A673 (cell line): ENCODE results near the gene HMOX1. TPM values are rescaled to one million over a fixed set of nuclear protein-coding genes. Genes with fewer than 3 reads are reported as not detected.
A peak's percentile ranks its signal among the peaks of the same experiment; 100 is the strongest.
"Not testable (repeated sequence)": the region's sequence is repeated elsewhere in the genome, so short reads cannot be mapped to it uniquely, and the experiment has no call there.

Experiments
- BruUV-seq: library from RNA; stranded (reverse); fragments of 400-500 nt; replicated peaks from 2 replicates; lab custom pipeline; 2021; lab: Mats Ljungman, UMichigan
- CTCF ChIA-PET: fragments of 300-600 bp; sonication (Branson Sonifier 250); formaldehyde crosslinking; loops from one replicate; lab custom pipeline; 2022; ENCODE audit warnings: antibody characterized with exemption; lab: Charles Lee
- POLR2A ChIA-PET: fragments of 300-600 bp; sonication (Branson Sonifier 250); formaldehyde crosslinking; loops from one replicate; lab custom pipeline; 2022; ENCODE audit warnings: antibody characterized with exemption; ENCODE audit not compliant: low non-redundant PET; lab: Charles Lee
- DNase-seq: peaks from one replicate; pipeline ENCODE4 v3.0.0-alpha.2; 2015; ENCODE audit warnings: low spot score
- H3K27ac ChIP-seq: fragments of 200-600 bp; sonication (generic); 2 replicates; pipeline ENCODE4 v1.5.1; 2016; ENCODE audit warnings: mixed run types, low read depth, mild to moderate bottlenecking, mixed read lengths, antibody characterized with exemption, low read length; ENCODE audit not compliant: poor library complexity, severe bottlenecking
- H3K27me3 ChIP-seq: fragments of 200-600 bp; sonication (generic); replicated peaks from 2 replicates; pipeline ENCODE4 v1.6.1; 2017; ENCODE audit warnings: mixed run types, low read depth, mild to moderate bottlenecking, mixed read lengths, antibody characterized with exemption, low read length; ENCODE audit not compliant: insufficient read depth, poor library complexity
- H3K36me3 ChIP-seq: fragments of 200-600 bp; sonication (generic); 2 replicates; pipeline ENCODE4 v1.6.1; 2016; ENCODE audit warnings: mixed run types, mild to moderate bottlenecking, mixed read lengths, antibody characterized with exemption, low read length; ENCODE audit not compliant: insufficient read depth, poor library complexity, severe bottlenecking
- H3K4me1 ChIP-seq: fragments of 200-600 bp; sonication (generic); 2 replicates; pipeline ENCODE4 v1.6.1; 2017; ENCODE audit warnings: mixed run types, mild to moderate bottlenecking, mixed read lengths, antibody characterized with exemption, low read length; ENCODE audit not compliant: insufficient read depth, poor library complexity, severe bottlenecking
- H3K4me3 ChIP-seq: fragments of 200-600 bp; sonication (generic); 2 replicates; pipeline ENCODE4 v1.5.1; 2016; ENCODE audit warnings: low read depth, mixed run types, mild to moderate bottlenecking, mixed read lengths, low read length; ENCODE audit not compliant: poor library complexity, severe bottlenecking
- H3K9me3 ChIP-seq: fragments of 200-600 bp; sonication (generic); 2 replicates; pipeline ENCODE4 v1.6.1; 2016; ENCODE audit warnings: mixed run types, low read depth, mild to moderate bottlenecking, mixed read lengths, antibody characterized with exemption, low read length; ENCODE audit not compliant: poor library complexity, severe bottlenecking
- CTCF ChIP-seq: fragments of 300-800, 200-600 bp; sonication (generic); conservative IDR thresholded peaks from 2 replicates; pipeline ENCODE4 v1.5.1; 2017; ENCODE audit warnings: low read depth, mild to moderate bottlenecking, antibody characterized with exemption, low read length, moderate library complexity, mixed read lengths
- EZH2 ChIP-seq: fragments of 200-600 bp; sonication (generic); IDR thresholded peaks from 2 replicates; pipeline ENCODE4 v1.6.1; 2017; ENCODE audit warnings: borderline replicate concordance, low read depth, mild to moderate bottlenecking, mixed read lengths, antibody characterized with exemption, low read length; ENCODE audit not compliant: poor library complexity, severe bottlenecking
- intact Hi-C: fragments of 100-400 bp; cut with micrococcal nuclease; formaldehyde crosslinking; loops from one replicate; pipeline ENCODE4 v1.10.0; 2022; ENCODE audit not compliant: unreplicated experiment
- total RNA-seq: library from RNA; stranded (reverse); gene quantifications from 2 replicates; pipeline ENCODE4 v1.2.3, GENCODE V29; 2021

The HMOX1 gene
- total RNA-seq, 1 experiment from 2014 or later, result 2.5 TPM

- no peak overlapping the region for H3K4me3 ChIP-seq
- H3K4me1 ChIP-seq, result no peaks in the 10 kb centered on the region
- ChIA-PET POLR2A (no interaction called here), CTCF (no interaction called here)
- DNase-seq, result peak; percentile 37
- H3K27me3 ChIP-seq, result no peaks in the 10 kb centered on the region
- peaks cover 33% of the 10 kb centered on the region for H3K36me3 ChIP-seq
- peaks cover 13% of the 10 kb centered on the region for H3K9me3 ChIP-seq
- intact Hi-C loops, result no loop called here
- TF ChIP-seq EZH2, result no peak
- no peak overlapping the region for H3K27ac ChIP-seq
- BruUV-seq, result no TSS peak
Measured at GRCh38 chr22:35437049-35437448, 56.2 kb downstream of the HMOX1 start.

- DNase-seq, H3K27ac ChIP-seq, H3K27me3 ChIP-seq, H3K9me3 ChIP-seq, intact Hi-C loops, BruUV-seq, CTCF ChIA-PET, H3K4me1 ChIP-seq, H3K4me3 ChIP-seq, POLR2A ChIA-PET: not testable (repeated sequence)
- H3K36me3 ChIP-seq, result peaks cover 15% of the 10 kb centered on the region
Measured at GRCh38 chr22:35438673-35439364, 57.9 kb downstream of the HMOX1 start.

- Histone ChIP-seq H3K4me3 (no peak overlapping the region), H3K27ac (no peak overlapping the region), H3K4me1 (no peaks in the 10 kb centered on the region), H3K36me3 (peaks cover 10% of the 10 kb centered on the region), H3K9me3 (no peaks in the 10 kb centered on the region), H3K27me3 (no peaks in the 10 kb centered on the region)
- ChIA-PET CTCF (no interaction called here), POLR2A (no interaction called here)
- TF ChIP-seq CTCF (no peak), EZH2 (no peak)
- no TSS peak for BruUV-seq
- no peak for DNase-seq
- intact Hi-C loops, result no loop called here
Measured at GRCh38 chr22:35439365-35439717, 58.4 kb downstream of the HMOX1 start.

- Histone ChIP-seq H3K36me3 (peaks cover 5% of the 10 kb centered on the region), H3K4me3 (no peak overlapping the region), H3K9me3 (no peaks in the 10 kb centered on the region), H3K27ac (no peak overlapping the region), H3K4me1 (no peaks in the 10 kb centered on the region), H3K27me3 (no peaks in the 10 kb centered on the region)
- POLR2A ChIA-PET, result no interaction called here
- DNase-seq, result no peak
- CTCF ChIA-PET, result no interaction called here
- BruUV-seq, result no TSS peak
- TF ChIP-seq CTCF, result no peak
- TF ChIP-seq EZH2, result no peak
- intact Hi-C loops, result no loop called here
Measured at GRCh38 chr22:35440129-35440528, 59.2 kb downstream of the HMOX1 start.
